Myocyte (in vitro differentiated cells): ENCODE measurements around the gene OPA1. TPM values are rescaled to one million over a fixed set of nuclear protein-coding genes. Genes with fewer than 3 reads are reported as not detected.

Source experiments
- DNase-seq: peaks from one replicate; pipeline ENCODE4 v3.0.0-alpha.2; 2012; ENCODE audit warnings: low read depth
- total RNA-seq: library from RNA; depleted of rRNA; stranded (reverse); fragments of >200 nt; gene quantifications from 2 replicates; pipeline ENCODE4 v1.2.3, GENCODE V29; 2014

OPA1 gene
- total RNA-seq, 1 donor from 2014 or later, result 76.0 TPM

DNA sequence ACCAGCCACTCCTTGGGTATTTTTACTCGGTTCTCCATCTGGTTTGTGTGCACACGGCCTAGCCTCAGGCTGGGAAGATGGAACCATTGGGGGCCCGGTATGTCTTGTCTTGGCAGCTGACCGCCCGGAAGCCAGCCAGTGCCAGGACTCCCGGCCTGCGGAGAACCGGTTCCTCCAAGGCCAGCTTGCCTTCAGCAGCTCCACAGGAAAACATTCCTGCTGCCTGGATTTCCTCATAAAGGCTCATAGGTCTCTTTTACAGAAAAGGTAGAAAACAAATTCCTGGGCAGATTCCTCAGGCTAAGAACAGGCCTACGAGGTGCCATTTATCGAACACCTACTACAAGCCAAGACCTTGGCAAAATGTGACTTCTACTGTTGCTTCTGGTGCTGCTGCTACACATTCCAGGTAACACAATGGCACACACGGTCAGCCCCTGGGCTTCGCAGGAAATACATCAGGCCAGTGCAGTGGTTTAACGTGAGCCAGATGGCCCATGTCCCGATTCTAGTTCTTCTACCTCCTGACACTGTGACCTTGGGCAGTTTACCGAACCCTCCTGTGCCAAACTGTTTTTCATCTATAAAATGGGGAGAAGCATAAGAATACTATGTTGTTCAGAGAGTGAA, 141.8 kb downstream of the OPA1 start:
- DNase-seq, result no peak

DNA sequence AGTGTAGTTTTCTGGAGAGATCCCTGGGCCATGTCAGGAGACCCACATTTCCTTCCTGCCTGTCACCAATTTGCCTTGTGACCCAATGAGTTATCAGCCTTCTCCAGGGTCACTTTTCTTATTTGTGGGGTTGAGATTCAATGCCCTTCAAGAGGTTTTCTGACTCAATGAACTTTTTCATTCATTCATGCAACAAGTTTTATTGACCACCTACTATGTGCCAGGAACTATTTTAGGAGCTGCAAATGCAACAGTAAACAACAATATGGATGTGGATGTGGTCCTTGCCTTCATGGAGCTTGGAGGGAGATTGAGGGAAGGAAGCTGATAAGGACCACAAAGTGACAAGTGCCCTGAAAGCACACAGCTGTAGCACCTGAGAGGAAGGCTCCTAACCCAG, 142.8 kb downstream of the OPA1 start:
- DNase-seq, result no peak

DNA sequence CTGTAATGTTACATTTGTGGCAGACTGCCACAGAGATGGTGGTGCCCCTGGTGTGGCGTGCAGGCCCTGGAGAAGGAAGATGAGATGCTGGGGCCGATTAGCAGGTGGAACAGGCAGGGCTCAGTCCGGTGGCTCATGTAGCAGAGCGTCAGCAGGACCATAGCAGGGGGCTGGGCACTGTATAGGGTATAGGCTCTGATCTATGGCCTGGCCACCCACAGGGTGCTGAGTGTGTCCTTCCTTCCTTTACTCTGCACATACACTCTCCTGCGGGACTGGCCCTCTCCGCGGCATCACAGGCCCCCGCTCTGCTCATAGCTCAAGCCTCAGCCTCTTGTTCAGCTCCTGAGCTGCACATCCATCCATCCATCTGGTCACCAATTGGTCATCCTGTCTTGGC, 143.6 kb downstream of the OPA1 start:
- DNase-seq, result no peak

DNA sequence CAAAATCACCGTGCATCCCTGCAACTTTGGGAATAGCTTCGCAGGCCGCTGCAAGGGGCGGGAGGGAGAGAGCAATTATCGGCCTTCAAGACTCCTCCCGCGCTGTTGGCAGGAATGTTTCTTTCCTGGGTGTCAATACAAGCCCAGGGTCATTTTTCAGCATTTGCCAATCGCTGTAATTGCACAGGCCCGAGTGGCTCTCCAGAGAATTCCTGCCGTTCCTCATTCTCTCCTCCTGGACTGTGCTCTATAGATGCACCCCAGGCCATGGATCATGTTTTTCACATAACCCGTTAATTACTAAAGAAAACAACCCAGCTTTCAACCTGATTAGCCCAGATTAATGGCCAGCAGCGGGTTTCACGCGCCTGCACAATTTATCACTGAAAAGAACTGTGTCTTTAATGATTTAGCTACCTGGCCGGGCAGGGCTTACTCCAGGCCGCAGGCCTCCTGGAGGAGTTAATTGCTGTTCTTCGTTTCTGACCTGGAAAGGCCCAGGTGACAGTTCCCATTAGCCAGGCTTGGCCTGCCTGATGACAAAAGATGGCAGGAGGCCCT, 144.3 kb downstream of the OPA1 start:
- DNase-seq, result no peak

DNA sequence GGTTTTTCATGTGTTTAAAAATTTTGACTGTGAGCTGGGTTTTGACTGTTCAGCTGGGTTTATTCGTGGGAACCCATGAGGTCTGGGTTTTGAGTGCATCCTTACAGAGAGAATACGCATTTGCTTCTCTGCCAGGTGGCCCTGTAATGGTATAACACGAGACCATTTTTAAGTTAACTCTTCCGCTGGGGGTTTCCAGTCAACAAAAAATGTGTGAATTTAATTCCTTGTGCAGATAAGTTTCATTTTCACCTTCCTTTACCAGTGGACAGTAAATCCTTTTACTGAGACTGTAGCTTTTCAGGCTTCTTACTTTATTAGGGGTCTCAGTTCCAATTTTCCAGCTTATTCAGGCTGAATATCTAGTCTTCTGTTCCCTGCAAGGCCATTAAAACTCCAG, 149.6 kb downstream of the OPA1 start:
- DNase-seq, result no peak

DNA sequence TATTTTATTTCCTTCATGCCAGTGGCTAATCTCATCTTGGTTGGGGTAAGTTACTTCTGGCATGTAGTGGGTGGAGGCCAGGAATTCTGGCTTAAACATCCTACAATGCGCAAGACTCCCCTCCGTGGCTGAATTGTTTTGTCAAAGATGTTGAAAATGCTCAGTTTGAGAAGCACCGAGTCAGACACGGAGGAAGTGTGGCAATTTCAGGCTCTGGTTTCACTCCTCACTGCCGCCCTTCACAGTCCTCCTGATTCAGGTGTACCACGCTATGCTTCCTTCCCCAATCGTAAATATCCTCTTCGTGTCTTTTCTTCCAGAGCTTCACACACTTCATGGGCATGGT, 150.7 kb downstream of the OPA1 start:
- no peak for DNase-seq

DNA sequence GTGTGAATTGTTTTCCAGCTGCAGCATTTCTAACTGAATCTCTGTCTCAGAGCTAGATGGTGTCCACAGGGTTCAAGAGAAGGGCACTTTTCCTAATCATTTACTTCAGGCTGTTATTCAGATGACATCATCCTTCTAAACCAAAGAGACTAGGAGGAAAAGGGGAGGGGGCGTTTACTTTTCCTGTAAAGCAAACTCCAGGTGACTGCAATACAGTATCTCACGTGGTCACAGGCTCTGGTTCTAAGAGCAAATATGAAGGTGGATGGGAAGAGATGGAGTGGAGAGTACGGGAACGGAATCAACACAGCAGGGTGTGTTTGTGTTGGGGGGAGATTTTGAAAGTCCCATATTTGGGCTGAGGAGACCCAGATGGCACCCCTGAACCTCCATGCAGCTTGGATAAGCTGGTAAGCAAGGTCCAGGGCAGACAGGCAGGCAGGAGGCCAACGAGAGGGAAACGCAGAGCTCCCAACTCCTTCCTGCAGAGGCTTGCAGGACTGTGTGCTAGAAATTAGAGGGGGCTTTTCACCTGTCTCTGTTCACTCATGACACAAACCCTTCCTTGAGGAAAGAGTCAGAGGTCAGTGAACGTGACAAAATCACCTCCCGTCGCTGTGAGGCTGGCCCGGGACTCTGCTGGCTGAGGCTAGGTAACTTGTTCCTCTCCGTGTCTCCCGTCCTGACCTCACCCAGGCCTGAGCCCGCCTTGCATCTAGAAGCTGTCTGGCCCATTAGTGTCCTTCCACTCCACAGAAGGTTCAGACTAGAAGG, 151.2 kb downstream of the OPA1 start:
- no peak for DNase-seq

DNA sequence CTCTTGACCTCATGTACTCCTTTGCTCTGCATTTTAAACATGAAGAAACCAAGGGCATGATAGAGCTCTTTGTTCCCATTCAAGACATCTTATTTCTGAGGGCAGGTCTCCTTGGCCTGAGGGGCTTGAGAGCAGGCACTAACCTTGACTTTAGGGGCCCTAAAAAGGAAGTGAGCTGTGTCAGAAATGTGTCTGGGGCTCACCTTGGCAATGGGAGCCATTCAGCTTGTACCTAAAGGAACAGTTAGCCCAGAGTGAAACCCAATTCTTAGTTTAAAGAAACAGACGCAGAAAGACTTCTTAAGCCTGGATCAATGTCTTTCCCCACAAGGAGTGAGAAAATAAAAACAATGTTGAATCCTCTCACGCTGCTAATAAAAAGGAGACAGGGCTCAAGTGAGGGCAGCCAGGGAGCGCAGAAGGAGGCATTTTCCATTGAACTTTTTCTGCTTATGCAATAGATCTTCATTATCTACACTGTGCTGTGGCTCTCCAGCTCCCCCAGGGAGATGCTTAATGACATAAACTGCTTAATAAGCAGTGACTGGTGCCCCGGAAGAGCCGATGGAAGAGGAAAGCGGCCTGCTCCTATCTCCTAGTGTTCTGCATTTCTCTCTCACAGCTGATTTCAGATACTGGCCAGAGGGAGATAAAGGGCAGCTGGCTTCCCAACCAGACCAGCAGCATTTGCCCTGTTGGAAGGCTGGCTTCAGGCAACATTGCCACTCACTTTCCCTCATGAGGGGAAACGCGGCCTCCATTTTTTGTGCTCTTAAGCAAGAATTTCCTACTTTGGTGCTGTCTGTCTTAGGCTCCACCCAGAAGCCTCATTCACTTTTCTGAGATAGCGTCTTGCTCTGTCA, 152.0 kb downstream of the OPA1 start:
- DNase-seq, result no peak

DNA sequence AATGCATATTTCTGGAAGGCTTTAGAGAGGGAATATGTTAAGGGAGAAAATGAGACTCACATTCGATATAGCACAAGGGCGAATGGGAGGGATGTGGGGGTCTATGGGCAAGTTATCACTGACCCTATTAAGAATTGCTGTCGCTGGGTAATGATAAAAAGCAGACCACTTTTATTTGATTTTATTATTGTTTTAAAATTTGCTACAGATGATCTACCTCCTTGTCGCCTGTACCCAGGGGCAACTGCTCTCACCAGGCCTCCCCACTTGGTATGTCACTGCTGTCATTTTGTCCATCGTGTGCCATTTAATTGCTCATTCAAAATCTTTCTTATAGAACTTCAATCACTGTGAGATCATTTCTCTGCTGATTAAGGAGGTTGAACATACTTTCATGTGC, 153.8 kb downstream of the OPA1 start:
- DNase-seq, result no peak

Other genes starting within 250 kb of the OPA1 start
- not detected in 2 replicates for gene ATP13A5, start 214.5 kb upstream of the OPA1 start, total RNA-seq
- 0.16 and 0.19 TPM in 2 replicates for gene ATP13A4, start 38.3 kb upstream of the OPA1 start, total RNA-seq